Stimulated activated CD8-positive, alpha-beta memory T cell treated with anti-CD3 and anti-CD28 coated beads, Interleukin-4, amount 100 ng/mL, for 1 hour (primary cell): ENCODE results near the gene DIPK1B.

Source experiments
- DNase-seq, 2 donors: peaks; one replicate each; pipeline ENCODE4 v3.0.0-alpha.2; 2020; ENCODE audit warnings: low read depth in 2 of 2, low spot score in 1 of 2

DIPK1B gene

GRCh38 chr9:136711751-136712689 lies at the start of gene DIPK1B:
DIPK1B (plus strand) TSS chr9:136712572; CDS start chr9:136712666, 94 bp downstream.
- no peak for DNase-seq

GRCh38 chr9:136662656-136663581 lies 49.5 kb upstream of the DIPK1B start, which contains the start of gene EGFL7:
EGFL7 (plus strand) TSS chr9:136662916; CDS start chr9:136668283, 5,367 bp downstream.
- no peak for DNase-seq

GRCh38 chr9:136664000-136664915 lies 48.1 kb upstream of the DIPK1B start:
- no peak for DNase-seq

- DNase-seq, result no peak
Measured at GRCh38 chr9:136665111-136665703, 47.2 kb upstream of the DIPK1B start.

- DNase-seq, result no peak
Measured at GRCh38 chr9:136665704-136666371, 46.5 kb upstream of the DIPK1B start.

GRCh38 chr9:136666372-136667213 lies 45.8 kb upstream of the DIPK1B start:
- no peak for DNase-seq

- no peak for DNase-seq
Measured at GRCh38 chr9:136667214-136667939, 45.0 kb upstream of the DIPK1B start.

GRCh38 chr9:136667940-136668760 lies 44.2 kb upstream of the DIPK1B start:
- no peak for DNase-seq

- DNase-seq, result no peak
Measured at GRCh38 chr9:136668983-136669790, 43.2 kb upstream of the DIPK1B start.

- DNase-seq, result no peak
Measured at GRCh38 chr9:136669791-136670464, 42.4 kb upstream of the DIPK1B start.

- no peak for DNase-seq
Measured at GRCh38 chr9:136670576-136671253, 41.7 kb upstream of the DIPK1B start.

GRCh38 chr9:136671254-136671614 lies 41.1 kb upstream of the DIPK1B start:
- DNase-seq, result no peak

- no peak for DNase-seq
Measured at GRCh38 chr9:136671646-136672430, 40.5 kb upstream of the DIPK1B start.

- DNase-seq, result no peak
Measured at GRCh38 chr9:136672431-136673087, 39.8 kb upstream of the DIPK1B start.
